Activated CD8-positive, alpha-beta memory T cell treated with anti-CD3 and anti-CD28 coated beads for 24 hours (primary cell): ENCODE data around the gene IFNG-AS1.

Experiments used
- DNase-seq: peaks from one replicate; pipeline ENCODE4 v3.0.0-alpha.2; 2020

IFNG-AS1 gene

GRCh38 chr12:67996347-67996746, 7.1 kb downstream of the IFNG-AS1 start:
- DNase-seq: no peak

- no peak for DNase-seq
Measured at GRCh38 chr12:67998379-67998778, 9.1 kb downstream of the IFNG-AS1 start.

- DNase-seq: no peak
Measured at GRCh38 chr12:67999244-67999643, 10.0 kb downstream of the IFNG-AS1 start.

GRCh38 chr12:68001486-68002466, 12.5 kb downstream of the IFNG-AS1 start:
- no peak for DNase-seq

GRCh38 chr12:68003777-68004176, 14.5 kb downstream of the IFNG-AS1 start:
- no peak for DNase-seq

- DNase-seq: no peak
Measured at GRCh38 chr12:68007033-68007432, 17.8 kb downstream of the IFNG-AS1 start.

GRCh38 chr12:68007466-68007865, 18.2 kb downstream of the IFNG-AS1 start:
- DNase-seq: no peak

GRCh38 chr12:68011206-68011881, 22.1 kb downstream of the IFNG-AS1 start:
- DNase-seq: no peak

GRCh38 chr12:68011882-68012207, 22.6 kb downstream of the IFNG-AS1 start:
- DNase-seq: no peak

GRCh38 chr12:68012712-68013111, 23.5 kb downstream of the IFNG-AS1 start:
- no peak for DNase-seq

GRCh38 chr12:68013181-68013580, 23.9 kb downstream of the IFNG-AS1 start:
- DNase-seq: no peak

GRCh38 chr12:68016136-68016535, 26.9 kb downstream of the IFNG-AS1 start:
- DNase-seq: no peak

- DNase-seq: no peak
Measured at GRCh38 chr12:68018315-68018714, 29.1 kb downstream of the IFNG-AS1 start.

GRCh38 chr12:68020049-68020448, 30.8 kb downstream of the IFNG-AS1 start:
- no peak for DNase-seq

GRCh38 chr12:68020699-68021098, 31.5 kb downstream of the IFNG-AS1 start:
- no peak for DNase-seq

GRCh38 chr12:68028647-68029046, 39.4 kb downstream of the IFNG-AS1 start:
- DNase-seq: no peak

- DNase-seq: no peak
Measured at GRCh38 chr12:68030248-68030647, 41.0 kb downstream of the IFNG-AS1 start.

GRCh38 chr12:68031174-68031573, 41.9 kb downstream of the IFNG-AS1 start:
- DNase-seq: no peak

GRCh38 chr12:68031881-68032739, 42.9 kb downstream of the IFNG-AS1 start:
- DNase-seq: no peak

GRCh38 chr12:68034567-68034966, 45.3 kb downstream of the IFNG-AS1 start:
- no peak for DNase-seq

GRCh38 chr12:68036642-68037041, 47.4 kb downstream of the IFNG-AS1 start:
- no peak for DNase-seq

GRCh38 chr12:68037616-68038255, 48.5 kb downstream of the IFNG-AS1 start:
- no peak for DNase-seq

GRCh38 chr12:68038650-68039049, 49.4 kb downstream of the IFNG-AS1 start:
- no peak for DNase-seq
